ENCODE data around the gene MAGI2.
"Not testable (repeated sequence)": the region's sequence is repeated elsewhere in the genome, so short reads cannot be mapped to it uniquely, and the experiment has no call there.

Gene MAGI2

GRCh38 chr7:79055722-79056415 is 397.6 kb downstream of the MAGI2 start:
- no peak for DNase-seq (ENCODE audit: low spot score)

- no peak for DNase-seq (ENCODE audit: low spot score)
These were observed 401.6 kb downstream of the MAGI2 start for GRCh38 chr7:79051915-79052314.

GRCh38 chr7:79050603-79051002 is 402.9 kb downstream of the MAGI2 start:
- DNase-seq (ENCODE audit: low spot score), result no peak

GRCh38 chr7:79046061-79046460 is 407.4 kb downstream of the MAGI2 start:
- DNase-seq (ENCODE audit: low spot score), result no peak

GRCh38 chr7:79037001-79037400 is 416.5 kb downstream of the MAGI2 start:
- DNase-seq (ENCODE audit: low spot score), result no peak

GRCh38 chr7:79036356-79036755 is 417.1 kb downstream of the MAGI2 start:
- no peak for DNase-seq (ENCODE audit: low spot score)

GRCh38 chr7:79035858-79036257 is 417.6 kb downstream of the MAGI2 start:
- DNase-seq (ENCODE audit: low spot score), result no peak

GRCh38 chr7:79034730-79035129 is 418.7 kb downstream of the MAGI2 start:
- no peak for DNase-seq (ENCODE audit: low spot score)

GRCh38 chr7:79019711-79020110 is 433.8 kb downstream of the MAGI2 start:
- not testable (repeated sequence) for DNase-seq (ENCODE audit: low spot score)

GRCh38 chr7:79011921-79012320 is 441.5 kb downstream of the MAGI2 start:
- DNase-seq (ENCODE audit: low spot score), result no peak

GRCh38 chr7:79009647-79010046 is 443.8 kb downstream of the MAGI2 start:
- DNase-seq (ENCODE audit: low spot score), result no peak

GRCh38 chr7:79008786-79009185 is 444.7 kb downstream of the MAGI2 start:
- no peak for DNase-seq (ENCODE audit: low spot score)

- DNase-seq (ENCODE audit: low spot score), result no peak
These were observed 457.5 kb downstream of the MAGI2 start for GRCh38 chr7:78996013-78996412.

GRCh38 chr7:78993341-78993740 is 460.1 kb downstream of the MAGI2 start:
- no peak for DNase-seq (ENCODE audit: low spot score)

GRCh38 chr7:78985509-78985908 is 468.0 kb downstream of the MAGI2 start:
- no peak for DNase-seq (ENCODE audit: low spot score)

GRCh38 chr7:78983483-78983882 is 470.0 kb downstream of the MAGI2 start:
- no peak for DNase-seq (ENCODE audit: low spot score)

GRCh38 chr7:78970440-78970916 is 483.0 kb downstream of the MAGI2 start:
- no peak for DNase-seq (ENCODE audit: low spot score)

- no peak for DNase-seq (ENCODE audit: low spot score)
These were observed 484.5 kb downstream of the MAGI2 start for GRCh38 chr7:78968951-78969350.

- not testable (repeated sequence) for DNase-seq (ENCODE audit: low spot score)
These were observed 485.9 kb downstream of the MAGI2 start for GRCh38 chr7:78967561-78967960.

GRCh38 chr7:78967046-78967445 is 486.4 kb downstream of the MAGI2 start:
- DNase-seq (ENCODE audit: low spot score), result no peak

- no peak for DNase-seq (ENCODE audit: low spot score)
These were observed 494.0 kb downstream of the MAGI2 start for GRCh38 chr7:78959477-78959876.

- DNase-seq (ENCODE audit: low spot score), result no peak
These were observed 498.1 kb downstream of the MAGI2 start for GRCh38 chr7:78955329-78955728.

GRCh38 chr7:78953726-78954363 is 499.6 kb downstream of the MAGI2 start:
- no peak for DNase-seq (ENCODE audit: low spot score)
